Measurements from ENCODE around the gene MAPKAP1. TPM values are rescaled to one million over a fixed set of nuclear protein-coding genes. Genes with fewer than 3 reads are reported as not detected.

MAPKAP1 gene
- total RNA-seq, 1 experiment from 2014 or later, result 55.5 TPM

DNA sequence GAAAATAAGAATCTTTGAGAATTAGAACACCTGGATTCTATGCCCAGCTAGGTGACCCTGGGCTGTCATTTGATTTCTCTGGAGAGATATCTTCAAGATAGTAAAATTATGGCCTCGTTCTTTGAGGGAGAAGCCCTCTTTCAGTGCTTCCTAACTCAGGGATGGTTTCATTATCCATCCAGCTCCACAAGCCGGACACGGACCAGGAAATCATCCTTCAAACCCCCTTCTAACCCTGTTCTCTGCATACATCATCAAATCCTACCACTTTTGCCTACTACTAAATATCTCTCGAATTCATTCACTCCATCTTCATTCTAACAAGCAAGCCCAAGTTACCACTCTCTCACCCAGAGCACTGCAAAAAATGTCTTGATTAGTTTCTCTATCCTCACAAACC, 57.2 kb downstream of the MAPKAP1 start:
- CTCF ChIA-PET, result no interaction called here
- H3K36me3 Mint-ChIP-seq (ENCODE audit: insufficient read depth, unreplicated experiment), result no peaks in the 10 kb centered on the region
- peaks cover 14% of the 10 kb centered on the region for H3K4me1 Mint-ChIP-seq (ENCODE audit: low read depth, unreplicated experiment)
- BruUV-seq (replicated peaks), result no TSS peak
- no peaks in the 10 kb centered on the region for H3K9me3 Mint-ChIP-seq (ENCODE audit: low read depth, unreplicated experiment)
- TF ChIP-seq CTCF (IDR thresholded peaks at IDR 0.05; ENCODE audit: unreplicated experiment), result no peak
- no peak overlapping the region for H3K27ac Mint-ChIP-seq (ENCODE audit: unreplicated experiment)
- no peak for DNase-seq
- intact Hi-C loops (cut with micrococcal nuclease; ENCODE audit: unreplicated experiment), result no loop called here
- no peaks in the 10 kb centered on the region for H3K27me3 Mint-ChIP-seq (ENCODE audit: unreplicated experiment)
- no peak overlapping the region for H3K4me3 Mint-ChIP-seq (ENCODE audit: low read depth, unreplicated experiment)

GRCh38 chr9:125649315-125649714, 57.7 kb downstream of the MAPKAP1 start:
- Mint-ChIP-seq H3K27me3 (ENCODE audit: unreplicated experiment) (no peaks in the 10 kb centered on the region), H3K9me3 (ENCODE audit: low read depth, unreplicated experiment) (no peaks in the 10 kb centered on the region), H3K36me3 (ENCODE audit: insufficient read depth, unreplicated experiment) (no peaks in the 10 kb centered on the region), H3K4me1 (ENCODE audit: low read depth, unreplicated experiment) (peaks cover 14% of the 10 kb centered on the region), H3K4me3 (ENCODE audit: low read depth, unreplicated experiment) (no peak overlapping the region), H3K27ac (ENCODE audit: unreplicated experiment) (no peak overlapping the region)
- CTCF ChIA-PET, result no interaction called here
- no TSS peak for BruUV-seq (replicated peaks)
- intact Hi-C loops (cut with micrococcal nuclease; ENCODE audit: unreplicated experiment), result no loop called here
- TF ChIP-seq CTCF (IDR thresholded peaks at IDR 0.05; ENCODE audit: unreplicated experiment), result no peak
- DNase-seq, result no peak

GRCh38 chr9:125648294-125648693, 58.7 kb downstream of the MAPKAP1 start:
- H3K9me3 Mint-ChIP-seq (ENCODE audit: low read depth, unreplicated experiment), result no peaks in the 10 kb centered on the region
- no peak overlapping the region for H3K27ac Mint-ChIP-seq (ENCODE audit: unreplicated experiment)
- H3K27me3 Mint-ChIP-seq (ENCODE audit: unreplicated experiment), result no peaks in the 10 kb centered on the region
- DNase-seq, result no peak
- BruUV-seq (replicated peaks), result no TSS peak
- H3K36me3 Mint-ChIP-seq (ENCODE audit: insufficient read depth, unreplicated experiment), result no peaks in the 10 kb centered on the region
- H3K4me3 Mint-ChIP-seq (ENCODE audit: low read depth, unreplicated experiment), result no peak overlapping the region
- intact Hi-C loops (cut with micrococcal nuclease; ENCODE audit: unreplicated experiment), result no loop called here
- TF ChIP-seq CTCF (IDR thresholded peaks at IDR 0.05; ENCODE audit: unreplicated experiment), result no peak
- peaks cover 14% of the 10 kb centered on the region for H3K4me1 Mint-ChIP-seq (ENCODE audit: low read depth, unreplicated experiment)
- CTCF ChIA-PET, result no interaction called here

DNA sequence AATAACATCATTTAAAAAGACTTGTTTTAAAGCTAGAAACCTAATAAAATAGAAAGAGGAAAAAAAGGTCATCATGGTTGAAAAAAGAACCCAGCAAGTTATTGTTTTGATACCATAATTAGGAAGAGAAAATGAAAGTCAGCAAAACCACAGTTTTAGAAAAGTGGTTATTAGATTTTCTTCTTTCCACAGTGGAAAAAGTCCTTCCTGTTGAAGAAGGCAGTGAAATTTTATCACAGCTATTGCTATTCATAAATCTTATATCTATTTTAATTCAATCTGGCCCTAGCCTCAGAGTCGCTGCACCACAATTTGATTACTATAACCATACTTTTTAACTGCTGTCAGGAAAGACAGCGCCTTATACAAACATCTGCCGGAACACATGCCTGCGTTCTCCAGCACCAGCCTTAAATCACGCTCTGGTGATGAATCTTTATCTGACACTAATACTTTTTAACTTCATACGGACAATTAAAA, 60.3 kb downstream of the MAPKAP1 start:
- H3K9me3 Mint-ChIP-seq (ENCODE audit: low read depth, unreplicated experiment), result no peaks in the 10 kb centered on the region
- no TSS peak for BruUV-seq (replicated peaks)
- H3K4me3 Mint-ChIP-seq (ENCODE audit: low read depth, unreplicated experiment), result no peak overlapping the region
- no peak for TF ChIP-seq CTCF (IDR thresholded peaks at IDR 0.05; ENCODE audit: unreplicated experiment)
- H3K36me3 Mint-ChIP-seq (ENCODE audit: insufficient read depth, unreplicated experiment), result no peaks in the 10 kb centered on the region
- H3K27me3 Mint-ChIP-seq (ENCODE audit: unreplicated experiment), result no peaks in the 10 kb centered on the region
- intact Hi-C loops (cut with micrococcal nuclease; ENCODE audit: unreplicated experiment), result no loop called here
- DNase-seq, result no peak
- peaks cover 14% of the 10 kb centered on the region for H3K4me1 Mint-ChIP-seq (ENCODE audit: low read depth, unreplicated experiment)
- CTCF ChIA-PET, result no interaction called here
- no peak overlapping the region for H3K27ac Mint-ChIP-seq (ENCODE audit: unreplicated experiment)

Measured in Calu3 (cell line).